HK-2 (cell line): ENCODE data around the gene TTLL12.
"Not testable (repeated sequence)": the region's sequence is repeated elsewhere in the genome, so short reads cannot be mapped to it uniquely, and the experiment has no call there.

Experiments used
- DNase-seq: peaks from one replicate; pipeline ENCODE4 v3.0.0-alpha.2; 2018; ENCODE audit not compliant: unreplicated experiment

Gene TTLL12

DNA sequence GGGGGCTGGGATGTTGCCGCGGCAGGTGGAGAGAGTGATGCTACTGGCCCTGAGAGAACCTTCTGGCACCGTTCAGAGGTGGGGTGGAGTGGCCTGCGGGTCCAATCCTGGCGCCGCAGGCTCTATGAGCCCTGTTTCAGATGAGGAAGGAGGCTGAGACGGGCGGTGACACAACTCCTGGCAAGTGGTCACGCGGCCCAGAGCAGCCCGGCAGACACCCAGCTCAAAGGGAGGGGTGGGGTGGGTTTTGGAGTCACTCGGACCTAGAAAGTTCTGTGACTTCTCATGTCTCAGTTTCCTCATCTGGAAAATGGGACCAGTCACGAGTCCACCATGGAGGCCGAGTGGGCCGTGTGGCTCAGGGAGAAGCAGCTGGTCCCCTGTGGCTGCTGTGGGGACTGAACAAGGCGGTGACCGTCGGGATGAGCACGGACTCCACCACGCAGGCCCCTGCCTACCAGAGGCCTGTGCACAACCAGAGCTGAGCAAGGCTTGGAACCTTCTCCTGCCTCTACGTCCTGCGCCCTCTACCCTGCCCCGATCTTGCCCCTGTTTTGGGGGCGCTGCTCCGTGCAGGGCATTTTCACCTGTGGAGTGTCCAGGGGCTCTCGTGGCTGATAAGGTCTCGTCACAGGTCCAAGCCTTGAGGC lies 31.9 kb downstream of the TTLL12 start:
- DNase-seq, result no peak

DNA sequence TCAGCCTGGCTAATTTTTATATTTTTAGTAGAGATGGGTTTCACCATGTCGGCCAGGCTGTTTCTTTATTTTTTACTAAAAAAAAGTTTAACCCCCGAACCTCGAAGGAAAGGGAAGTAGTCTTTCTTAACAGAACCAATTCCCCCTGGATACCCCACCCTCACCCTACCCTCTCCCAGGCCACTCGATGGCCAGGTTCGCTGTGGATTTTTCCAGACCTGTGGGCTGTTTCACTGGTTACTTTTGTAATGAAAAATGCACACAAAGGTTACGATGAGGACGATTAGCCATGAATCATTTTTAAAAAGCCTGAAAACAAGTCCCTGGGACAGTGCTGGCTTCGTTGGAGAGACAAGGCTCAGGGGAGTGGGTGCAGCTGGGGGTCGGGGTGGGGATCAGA lies 33.0 kb downstream of the TTLL12 start:
- DNase-seq, result no peak

DNA sequence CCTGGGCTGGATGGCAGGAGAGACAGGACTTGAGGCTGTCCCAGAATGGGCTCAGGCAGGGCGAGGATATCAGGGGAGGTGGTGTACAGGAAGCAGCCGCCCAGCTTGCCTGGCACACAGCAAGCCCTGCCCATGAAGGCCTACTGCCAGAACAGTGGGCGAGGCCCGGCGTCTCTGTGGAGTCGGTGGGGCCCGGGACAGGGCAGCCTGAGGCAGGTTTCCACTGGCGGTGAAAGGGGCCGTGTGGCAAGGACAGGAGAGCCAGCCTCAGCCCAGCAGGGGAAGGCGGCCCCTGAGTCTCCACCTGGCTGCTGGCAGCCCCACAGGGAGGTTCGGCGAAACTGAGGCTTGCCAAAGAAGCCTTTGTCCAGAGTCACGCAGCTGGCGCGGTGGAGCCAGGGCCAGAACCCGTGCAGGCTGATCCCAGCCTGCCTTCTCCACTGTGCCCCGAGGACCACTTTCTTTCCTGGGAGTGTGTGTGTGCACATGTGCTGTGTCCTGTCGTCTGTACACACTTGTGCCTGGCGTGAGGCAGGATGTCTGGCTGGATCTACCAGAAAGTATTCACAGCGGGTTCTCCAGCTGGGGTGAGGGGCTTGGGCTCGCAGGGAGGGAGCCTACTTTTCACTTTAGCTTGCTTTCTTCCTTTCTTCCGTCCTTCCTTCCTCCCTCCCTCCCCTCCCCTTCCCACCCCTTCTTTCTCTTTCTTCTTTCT lies 34.4 kb downstream of the TTLL12 start:
- peak; percentile 58 for DNase-seq

DNA sequence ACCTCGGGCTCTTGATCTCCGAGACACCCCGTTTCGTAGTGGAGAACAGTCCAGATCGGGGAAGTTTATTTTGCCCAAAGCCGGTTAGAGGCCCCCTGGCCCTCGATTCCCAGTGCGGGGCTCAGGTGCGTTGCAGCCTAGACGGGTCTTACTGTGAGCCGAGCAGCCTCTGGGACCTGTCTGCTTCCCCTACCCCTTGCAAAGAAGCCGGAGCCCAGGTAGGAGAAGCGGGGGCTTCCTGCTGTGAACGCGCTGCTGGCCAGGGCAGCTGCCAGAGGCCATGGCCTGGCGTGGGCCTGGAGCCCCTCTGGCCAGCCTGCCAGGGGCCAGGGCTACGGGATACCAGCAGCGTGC lies 35.0 kb downstream of the TTLL12 start:
- no peak for DNase-seq

DNA sequence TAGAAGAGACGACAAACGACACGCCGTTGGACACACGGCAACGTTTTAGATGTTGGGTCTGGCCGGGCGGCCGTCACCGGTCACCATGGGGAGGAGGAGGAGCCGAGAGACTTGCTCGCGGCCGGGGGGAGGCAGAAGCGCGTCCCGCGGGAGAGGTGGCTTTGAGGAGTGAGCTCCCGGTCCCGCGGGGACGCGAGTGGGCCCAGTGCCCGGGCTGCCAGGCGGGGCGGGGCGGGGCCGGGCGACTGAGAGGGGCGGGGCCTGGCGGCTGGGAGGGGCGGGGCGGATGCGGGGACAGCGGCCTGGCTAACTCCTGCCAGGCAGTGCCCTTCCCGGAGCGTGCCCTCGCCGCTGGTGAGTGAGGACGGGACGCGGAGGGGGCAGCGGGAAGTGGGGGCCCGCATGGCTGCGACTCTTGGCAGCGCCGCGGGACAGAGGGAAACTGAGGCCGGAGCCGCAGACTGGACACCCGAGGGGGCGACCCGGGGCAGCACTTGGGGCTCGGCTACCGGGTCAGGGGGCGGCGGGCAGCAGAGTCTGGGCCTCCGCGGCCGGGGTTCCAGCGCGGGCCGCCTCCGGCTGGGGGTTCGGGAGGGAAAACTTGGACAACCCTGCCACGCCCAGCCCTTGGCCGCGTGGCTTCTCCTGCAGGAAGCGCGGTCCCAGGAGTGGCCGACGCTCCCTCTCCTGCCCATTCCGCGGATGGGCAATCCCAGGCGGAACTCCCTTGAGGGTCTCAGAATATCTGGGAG lies 35.5 kb downstream of the TTLL12 start, which contains the start of gene TSPO:
TSPO (plus strand) TSS at position 309 of the 752 bp plus-strand sequence. CDS start 7,680 bp downstream, outside the sequence.
- DNase-seq, result peak; percentile 64

DNA sequence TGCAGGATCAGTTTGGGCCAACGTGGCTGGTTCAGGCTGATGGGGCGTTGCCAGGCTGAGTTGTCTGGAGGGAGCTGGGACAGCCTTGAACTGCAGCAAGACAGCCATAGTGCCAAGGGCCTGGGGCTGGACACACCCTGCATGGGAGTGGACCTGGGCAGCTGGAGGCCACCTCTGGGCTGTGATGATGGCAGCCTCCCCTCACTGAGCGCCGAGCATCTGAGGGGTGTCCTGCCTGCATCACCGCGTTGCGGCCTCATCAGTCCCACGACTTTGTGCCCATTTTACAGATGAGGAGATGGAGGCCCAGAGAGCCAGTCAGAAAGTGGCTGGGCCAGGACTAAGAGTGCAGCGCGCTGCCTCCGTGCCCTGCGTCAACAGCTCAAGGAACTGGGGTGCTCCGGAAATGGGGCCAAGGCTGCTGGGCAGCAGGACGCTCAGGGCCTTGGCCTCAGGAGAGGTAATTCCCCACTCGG lies 36.2 kb downstream of the TTLL12 start:
- DNase-seq, result no peak

DNA sequence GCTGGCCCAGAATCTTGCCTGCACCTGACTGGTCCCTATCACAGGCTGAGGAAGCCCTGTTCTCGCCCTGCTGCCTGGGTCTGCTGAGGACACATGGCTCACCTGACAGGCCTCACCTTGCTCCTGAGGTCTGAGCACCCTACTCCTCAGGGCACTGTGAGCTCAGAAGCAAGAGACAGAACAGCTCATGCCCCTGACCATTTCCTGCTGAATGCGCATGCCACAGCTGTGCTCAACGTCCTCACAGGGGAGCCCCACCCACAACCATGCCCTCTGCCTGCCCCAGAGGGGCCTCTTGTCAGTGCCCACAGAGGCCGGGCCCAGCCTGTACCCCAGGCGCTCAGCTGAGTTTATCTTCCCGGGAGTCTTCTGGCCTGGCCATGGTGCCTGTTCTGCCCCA lies 38.4 kb downstream of the TTLL12 start:
- no peak for DNase-seq

DNA sequence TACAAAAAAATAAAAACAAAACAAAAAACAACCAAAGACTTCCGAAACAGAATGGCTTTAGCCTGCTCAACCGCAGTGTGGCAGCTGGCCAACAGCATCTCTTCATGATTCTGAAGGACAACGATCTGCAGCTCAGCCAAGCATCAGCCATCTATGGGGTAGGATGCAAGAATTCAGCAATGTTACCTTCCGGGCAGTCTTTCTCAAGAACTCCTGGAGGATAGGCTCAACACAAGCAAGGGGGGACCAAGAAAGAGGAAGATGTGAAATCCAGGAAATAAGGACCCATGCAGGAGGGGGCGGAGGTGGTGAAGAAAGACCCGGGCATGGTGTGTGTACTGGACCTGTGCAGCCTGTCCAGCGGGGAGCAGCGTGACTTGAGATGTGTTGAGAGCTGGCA lies 39.1 kb downstream of the TTLL12 start:
- no peak for DNase-seq

DNA sequence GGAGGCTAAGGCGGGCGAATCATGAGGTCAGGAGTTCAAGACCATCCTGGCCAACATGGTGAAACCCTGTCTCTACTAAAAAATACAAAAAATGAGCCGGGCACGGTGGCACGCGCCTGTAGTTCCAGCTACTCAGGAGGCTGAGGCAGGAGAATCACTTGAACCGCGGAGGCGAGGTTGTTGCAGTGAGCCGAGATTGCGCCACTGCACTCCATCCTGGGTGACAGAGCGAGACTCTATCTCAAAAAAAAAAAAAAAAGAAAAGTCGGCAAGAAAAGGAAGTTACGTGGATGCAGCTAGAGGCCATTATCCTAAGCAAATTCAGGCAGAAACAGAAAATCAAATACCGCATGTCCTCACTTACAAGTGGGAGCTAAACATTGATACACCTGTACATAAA lies 40.6 kb downstream of the TTLL12 start:
- DNase-seq, result not testable (repeated sequence)

DNA sequence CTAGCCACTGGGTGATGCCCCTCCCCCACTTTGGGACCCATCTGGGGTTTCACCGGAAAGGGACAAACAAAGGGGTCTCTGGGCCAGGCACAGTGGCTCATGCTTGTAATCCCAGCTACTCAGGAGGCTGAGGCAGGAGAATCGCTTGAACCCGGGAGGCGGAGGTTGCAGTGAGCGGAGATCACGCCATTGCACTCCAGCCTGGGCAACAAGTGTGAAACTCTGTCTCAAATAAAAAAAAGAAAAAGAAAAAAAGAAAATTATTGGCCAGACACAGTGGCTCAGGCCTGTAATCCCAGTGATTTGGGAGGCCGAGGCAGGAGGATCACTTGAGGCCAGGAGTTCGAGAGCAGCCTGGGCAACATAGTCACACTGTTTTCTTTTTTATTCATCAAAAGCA lies 41.6 kb downstream of the TTLL12 start:
- not testable (repeated sequence) for DNase-seq

DNA sequence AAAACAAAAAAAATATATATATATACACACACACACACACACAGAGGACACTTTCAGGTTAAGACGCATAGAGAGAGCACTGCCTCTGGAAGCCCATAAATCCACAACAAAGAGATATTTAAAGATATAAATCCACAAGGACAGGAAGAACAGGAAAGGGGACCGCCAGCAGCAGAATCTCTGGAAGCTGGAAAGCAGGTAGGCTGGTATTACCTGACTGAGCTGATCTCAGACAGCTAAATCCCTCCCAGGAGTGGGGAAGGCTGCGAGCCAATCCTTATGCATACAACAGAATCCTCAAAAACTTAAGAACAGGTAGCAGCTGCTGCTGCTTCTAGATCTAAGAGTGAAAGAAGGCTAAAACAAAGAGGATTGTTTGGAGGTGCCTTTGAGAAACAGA lies 42.0 kb downstream of the TTLL12 start:
- no peak for DNase-seq

DNA sequence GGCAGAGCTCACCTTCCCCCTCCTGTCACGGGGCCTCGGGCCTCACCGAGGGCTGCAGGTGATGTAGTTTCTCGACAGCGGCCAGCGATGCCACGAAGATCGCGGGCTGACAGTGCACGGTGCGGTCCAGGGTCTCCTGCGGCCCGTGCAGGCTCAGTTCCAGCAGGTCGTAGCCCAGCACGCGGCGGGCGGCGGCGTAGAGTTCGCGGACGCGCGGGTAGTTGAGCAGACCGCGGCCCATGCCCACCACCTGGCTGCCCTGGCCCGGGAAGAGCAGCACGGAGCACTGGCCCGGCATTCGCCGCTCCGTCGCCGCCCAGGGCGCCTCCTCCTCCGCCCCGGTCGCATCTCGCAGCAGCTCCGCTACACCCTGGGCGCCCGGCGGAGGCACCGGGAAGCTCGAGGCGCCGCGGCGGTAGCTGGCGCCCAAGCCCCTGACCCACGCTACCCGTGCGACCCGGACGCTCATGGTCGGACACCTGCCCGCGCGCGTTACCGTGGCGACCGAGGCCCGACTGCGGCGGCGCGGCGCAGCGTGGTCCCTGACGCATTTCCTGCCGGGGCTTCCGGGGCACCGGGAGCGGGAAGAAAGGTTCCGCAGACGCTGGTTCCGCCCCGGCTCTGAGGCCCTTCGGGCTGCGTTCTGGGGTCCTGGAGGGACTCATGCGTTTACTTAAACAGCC lies 43.9 kb downstream of the TTLL12 start, which contains the start of gene MCAT:
MCAT (minus strand) TSS at position 519 of the 683 bp plus-strand sequence; CDS start at position 469, 50 bp downstream.
- peak; percentile 74 for DNase-seq

DNA sequence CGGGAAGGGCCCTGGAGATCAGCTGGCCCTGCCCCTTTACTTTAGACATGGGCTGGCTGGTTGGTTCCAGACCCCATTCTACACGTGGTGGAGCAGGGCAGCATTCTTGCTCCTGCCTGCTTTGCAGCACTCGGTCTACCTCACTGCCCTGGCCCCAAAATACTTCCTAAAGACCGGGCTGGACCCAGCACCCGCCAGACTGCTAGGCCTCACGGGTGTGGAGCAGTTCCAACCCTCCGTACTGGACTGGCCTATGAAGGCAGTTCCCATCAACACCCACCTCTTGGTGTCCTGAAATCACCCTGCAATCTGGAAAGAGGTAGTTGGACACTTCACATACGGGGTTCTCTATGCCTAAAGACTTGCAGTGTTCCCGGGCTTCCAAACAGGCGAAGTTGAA lies 50.1 kb downstream of the TTLL12 start:
- DNase-seq, result no peak

DNA sequence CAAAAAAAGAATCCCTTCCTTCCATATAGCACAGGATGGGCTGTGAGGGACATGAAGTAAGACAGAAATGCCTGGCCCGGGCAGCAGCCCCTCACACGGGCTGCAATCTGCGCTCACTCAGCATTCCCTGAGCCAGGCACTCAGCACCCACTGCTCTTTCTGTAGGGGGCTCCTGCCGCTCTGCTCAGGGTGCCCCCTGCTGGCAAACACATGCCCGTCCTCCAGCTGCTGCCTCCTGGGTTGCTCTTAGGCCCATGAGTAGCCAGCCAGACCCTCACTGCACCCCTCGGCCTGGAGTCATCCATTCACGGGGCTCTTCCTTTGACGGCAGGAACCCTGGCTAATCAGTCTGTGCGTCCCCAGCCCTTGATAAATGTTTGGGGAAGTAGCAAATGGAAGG lies 50.7 kb downstream of the TTLL12 start:
- DNase-seq, result no peak

DNA sequence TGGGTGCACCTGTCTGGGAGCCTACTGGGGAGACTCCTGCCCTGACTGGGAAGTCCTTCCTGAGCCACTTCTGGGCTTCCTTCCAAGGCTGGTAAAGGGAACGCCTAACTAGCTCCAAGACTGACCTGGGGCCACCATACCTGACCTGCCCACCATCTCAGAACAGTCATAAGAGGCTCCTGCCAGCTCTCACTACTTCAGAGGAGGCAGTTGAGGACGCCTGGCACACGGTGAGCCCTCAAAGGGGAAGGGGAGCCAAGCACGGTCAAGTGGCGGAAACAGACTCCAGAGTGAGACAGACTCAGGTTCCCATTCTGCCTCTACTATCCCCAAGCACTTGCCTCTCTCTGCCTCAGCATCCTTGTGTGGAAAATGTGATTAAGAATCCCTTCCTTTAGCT lies 51.4 kb downstream of the TTLL12 start:
- no peak for DNase-seq

DNA sequence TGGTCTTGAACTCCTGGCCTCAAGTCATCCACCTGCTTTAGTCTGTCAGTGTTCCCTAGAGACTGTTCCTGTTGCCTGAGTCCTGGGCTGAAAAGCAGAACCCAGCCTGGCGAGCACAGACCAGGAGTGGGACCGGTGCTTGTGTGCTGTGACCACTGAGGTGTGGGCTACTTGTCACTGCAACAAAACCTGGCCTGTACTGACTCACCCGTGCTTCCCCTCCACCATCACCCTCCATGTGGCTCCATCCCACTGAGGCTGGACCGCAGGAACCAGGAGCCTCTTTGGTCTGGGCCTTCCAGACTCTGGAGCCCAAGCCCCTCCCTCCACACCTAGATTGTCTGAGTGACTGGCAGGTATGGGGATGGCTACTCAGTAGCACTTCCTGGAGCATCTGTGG lies 52.4 kb downstream of the TTLL12 start:
- no peak for DNase-seq

DNA sequence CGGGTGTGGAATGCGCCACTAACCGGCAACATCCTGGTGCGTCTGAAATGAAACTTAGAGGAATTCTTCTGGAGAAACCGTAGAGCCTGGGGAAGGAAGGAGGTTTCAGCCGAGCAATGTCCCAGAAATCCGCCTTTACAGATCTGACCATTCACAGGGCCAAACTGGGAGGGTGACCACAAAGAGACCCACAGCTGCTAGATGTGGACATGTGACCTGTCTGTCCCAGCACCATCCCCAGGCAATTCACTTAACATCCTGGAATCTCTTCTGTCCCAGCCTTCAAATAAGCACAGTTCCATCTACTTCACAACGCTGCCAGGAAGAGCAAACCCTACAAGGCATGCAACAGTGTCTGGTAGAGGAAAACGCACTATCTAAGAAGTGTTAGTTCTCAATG lies 53.5 kb downstream of the TTLL12 start:
- DNase-seq, result no peak

DNA sequence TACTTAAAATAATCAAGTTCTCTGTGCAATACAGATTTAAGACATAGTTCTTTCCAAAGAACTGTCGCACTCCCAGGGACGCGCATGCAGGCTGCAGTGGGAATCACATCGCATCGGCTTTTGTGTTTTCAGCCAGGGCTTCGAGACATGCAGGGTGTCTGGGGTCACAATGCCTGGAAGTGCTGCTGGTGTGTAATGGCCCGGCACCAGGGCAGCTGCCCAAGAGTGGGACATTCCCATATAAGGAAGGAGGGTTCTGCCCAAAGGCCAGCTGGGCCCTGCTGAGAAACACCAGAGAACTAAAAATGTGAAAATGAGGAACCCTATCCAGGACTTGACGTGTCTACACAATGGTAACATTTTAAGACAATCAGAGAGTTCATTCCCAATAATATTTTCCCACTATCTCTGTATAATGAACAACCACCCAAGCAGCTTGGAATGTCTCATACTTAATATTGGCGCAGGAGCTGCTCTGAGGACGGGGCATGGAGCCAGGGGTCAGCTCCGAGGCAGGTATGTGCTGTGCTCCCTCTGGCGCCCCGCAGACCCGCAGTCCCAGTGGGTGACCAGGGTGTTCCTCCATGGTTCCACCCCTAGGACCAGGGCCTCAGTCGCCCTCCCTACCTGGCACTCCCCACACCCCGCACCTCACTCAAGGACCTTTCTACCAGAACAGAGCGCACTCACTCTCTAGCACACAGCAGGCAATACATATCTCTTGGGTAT lies 55.0 kb downstream of the TTLL12 start:
- DNase-seq, result no peak

DNA sequence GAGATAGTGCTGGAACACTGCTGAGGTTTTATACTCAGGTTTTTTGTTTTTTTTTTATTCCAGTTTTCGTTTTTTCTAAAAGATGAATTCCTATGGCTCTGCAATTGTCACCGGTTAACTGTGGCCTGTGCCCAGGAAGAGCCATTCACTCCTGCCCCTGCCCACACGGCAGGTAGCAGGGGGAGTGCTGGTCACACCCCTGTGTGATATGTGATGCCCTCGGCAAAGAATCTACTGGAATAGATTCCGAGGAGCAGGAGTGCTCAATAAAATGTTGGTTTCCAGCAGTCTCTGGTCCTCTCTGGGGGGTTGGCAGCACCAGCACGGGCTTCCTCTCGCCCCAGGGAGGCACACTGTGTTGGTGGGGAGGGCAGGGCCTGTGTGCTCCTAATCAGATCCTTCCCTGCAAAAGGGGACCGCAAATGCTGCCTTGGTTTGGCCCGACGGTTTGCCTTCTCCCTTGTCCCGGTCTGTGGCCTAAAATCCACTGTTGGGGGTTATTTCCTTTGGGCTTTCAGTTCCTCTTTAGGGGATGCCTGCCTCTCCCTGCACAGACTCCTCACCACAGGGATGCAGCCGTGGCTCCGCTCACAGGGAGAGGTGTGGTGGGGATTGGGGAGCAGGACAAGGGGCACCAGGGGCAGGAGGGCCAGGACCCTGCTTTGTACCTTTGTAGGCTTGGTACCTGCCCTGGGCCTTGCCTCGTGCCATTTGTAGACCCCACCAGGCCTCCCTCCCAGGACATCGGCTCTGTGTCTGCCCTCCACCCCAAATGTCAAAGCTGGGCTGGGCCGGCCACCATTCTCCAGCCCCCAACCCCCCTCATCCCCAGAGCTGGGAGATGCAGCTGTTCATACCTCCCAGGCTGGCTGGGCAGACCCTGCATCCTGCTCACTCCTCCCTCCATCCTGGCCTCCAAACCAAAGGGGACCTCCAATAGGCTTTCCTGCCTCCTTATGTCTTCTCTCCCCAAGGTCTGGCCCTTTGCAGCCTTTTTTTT lies 57.2 kb downstream of the TTLL12 start:
- DNase-seq, result no peak

DNA sequence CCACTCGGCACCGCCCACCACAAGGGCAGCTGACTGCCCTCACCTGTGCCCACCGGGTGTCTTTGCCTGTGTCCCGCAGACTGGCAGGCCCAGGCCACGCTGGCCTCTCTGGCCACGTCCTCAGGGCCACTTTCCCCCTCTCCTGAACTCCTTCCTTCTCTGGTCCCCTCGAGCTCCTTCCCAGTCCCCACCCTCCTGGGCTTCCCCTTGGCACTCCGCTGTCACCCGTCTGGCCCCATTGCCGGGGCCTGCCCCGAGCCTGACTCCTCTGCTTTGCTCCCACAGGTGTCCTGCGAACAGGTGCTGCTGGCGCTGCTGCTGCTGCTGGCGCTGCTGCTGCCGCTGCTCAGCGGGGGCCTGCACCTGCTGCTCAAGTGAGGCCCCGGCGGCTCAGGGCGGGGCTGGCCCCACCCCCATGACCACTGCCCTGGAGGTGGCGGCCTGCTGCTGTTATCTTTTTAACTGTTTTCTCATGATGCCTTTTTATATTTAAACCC lies 58.0 kb downstream of the TTLL12 start:
- no peak for DNase-seq
